H9 (cell line): ENCODE data around the gene IDUA. TPM values are rescaled to one million over a fixed set of nuclear protein-coding genes. Genes with fewer than 3 reads are reported as not detected.
"Not testable (repeated sequence)": the region's sequence is repeated elsewhere in the genome, so short reads cannot be mapped to it uniquely, and the experiment has no call there.

ENCODE experiments used
- DNase-seq: peaks from one replicate; pipeline ENCODE4 v3.0.0-alpha.2; 2017
- H2AFZ ChIP-seq: one replicate; pipeline ENCODE4 v1.6.1; 2013; ENCODE audit warnings: mild to moderate bottlenecking, low read length, control low read depth, moderate library complexity
- H2AK5ac ChIP-seq: 2 replicates; pipeline ENCODE4 v1.6.1; 2013; ENCODE audit warnings: low read length, control low read depth, mixed read lengths; ENCODE audit not compliant: insufficient read length
- H2BK120ac ChIP-seq: one replicate; pipeline ENCODE4 v1.6.1; 2013; ENCODE audit warnings: low read depth, mild to moderate bottlenecking, low read length, control low read depth, inconsistent platforms; ENCODE audit not compliant: poor library complexity, severe bottlenecking
- H2BK12ac ChIP-seq: 2 replicates; pipeline ENCODE4 v1.6.1; 2013; ENCODE audit warnings: low read length, control low read depth, mixed read lengths, low read depth; ENCODE audit not compliant: insufficient read length
- H2BK15ac ChIP-seq: 2 replicates; pipeline ENCODE4 v1.6.1; 2013; ENCODE audit warnings: low read depth, low read length, control low read depth
- H2BK20ac ChIP-seq: one replicate; pipeline ENCODE4 v1.6.1; 2013; ENCODE audit warnings: low read depth, mild to moderate bottlenecking, low read length, control low read depth, inconsistent platforms; ENCODE audit not compliant: poor library complexity, severe bottlenecking
- H2BK5ac ChIP-seq: 2 replicates; pipeline ENCODE4 v1.6.1; 2013; ENCODE audit warnings: low read length, control low read depth, mixed read lengths; ENCODE audit not compliant: insufficient read length
- H3K14ac ChIP-seq: 2 replicates; pipeline ENCODE4 v1.6.1; 2013; ENCODE audit warnings: low read length, control low read depth; ENCODE audit not compliant: insufficient read depth
- H3K18ac ChIP-seq: 2 replicates; pipeline ENCODE4 v1.6.1; 2013; ENCODE audit warnings: low read depth, mild to moderate bottlenecking, mixed read lengths, low read length, control low read depth; ENCODE audit not compliant: insufficient read length
- H3K23ac ChIP-seq: 2 replicates; pipeline ENCODE4 v1.6.1; 2013; ENCODE audit warnings: low read length, control low read depth, mixed read lengths, low read depth; ENCODE audit not compliant: insufficient read length
- H3K23me2 ChIP-seq: 2 replicates; pipeline ENCODE4 v1.6.1; 2013; ENCODE audit warnings: low read depth, mild to moderate bottlenecking, mixed read lengths, low read length, control low read depth; ENCODE audit not compliant: insufficient read length, poor library complexity, severe bottlenecking
- H3K27ac ChIP-seq: 2 replicates; pipeline ENCODE4 v1.5.1; 2013; ENCODE audit warnings: low read length, control low read depth, mixed read lengths, low read depth; ENCODE audit not compliant: insufficient read length
- H3K27me3 ChIP-seq: 2 replicates; pipeline ENCODE4 v1.6.1; 2013; ENCODE audit warnings: low read length, control low read depth, inconsistent platforms; ENCODE audit not compliant: insufficient read depth
- H3K4ac ChIP-seq: 2 replicates; pipeline ENCODE4 v1.6.1; 2013; ENCODE audit warnings: low read depth, mild to moderate bottlenecking, control low read depth, inconsistent platforms, low read length, moderate library complexity
- H3K4me1 ChIP-seq: 2 replicates; pipeline ENCODE4 v1.6.1; 2013; ENCODE audit warnings: low read length, control low read depth, inconsistent platforms; ENCODE audit not compliant: insufficient read depth
- H3K4me2 ChIP-seq: 2 replicates; pipeline ENCODE4 v1.6.1; 2013; ENCODE audit warnings: low read length, control low read depth, mixed read lengths; ENCODE audit not compliant: insufficient read length, insufficient read depth
- H3K56ac ChIP-seq: 2 replicates; pipeline ENCODE4 v1.6.1; 2013; ENCODE audit warnings: low read depth, mild to moderate bottlenecking, mixed read lengths, low read length, control low read depth; ENCODE audit not compliant: insufficient read length
- H3K79me1 ChIP-seq: 2 replicates; pipeline ENCODE4 v1.6.1; 2013; ENCODE audit warnings: low read depth, mild to moderate bottlenecking, moderate library complexity, low read length, control low read depth, inconsistent platforms; ENCODE audit not compliant: insufficient read depth, poor library complexity, severe bottlenecking
- H3K79me2 ChIP-seq: 2 replicates; pipeline ENCODE4 v1.6.1; 2013; ENCODE audit warnings: low read length, control low read depth, inconsistent platforms; ENCODE audit not compliant: insufficient read depth
- H3K9ac ChIP-seq: 2 replicates; pipeline ENCODE4 v1.6.1; 2013; ENCODE audit warnings: low read length, control low read depth, mixed read lengths; ENCODE audit not compliant: insufficient read length; ENCODE audit errors: extremely low read depth
- H3K9me3 ChIP-seq: one replicate; pipeline ENCODE4 v1.6.1; 2013; ENCODE audit warnings: low read depth, low read length, inconsistent platforms; ENCODE audit not compliant: control insufficient read depth
- H3T11ph ChIP-seq: one replicate; pipeline ENCODE4 v1.6.1; 2013; ENCODE audit warnings: mild to moderate bottlenecking, low read length, control low read depth, inconsistent platforms
- H4K20me1 ChIP-seq: one replicate; pipeline ENCODE4 v1.6.1; 2013; ENCODE audit not compliant: control insufficient read depth, insufficient read length, insufficient read depth
- H4K5ac ChIP-seq: 2 replicates; pipeline ENCODE4 v1.6.1; 2013; ENCODE audit warnings: low read depth, mild to moderate bottlenecking, mixed read lengths, low read length, control low read depth; ENCODE audit not compliant: insufficient read length
- H4K8ac ChIP-seq: replicated peaks from 2 replicates; pipeline ENCODE4 v1.6.1; 2013; ENCODE audit warnings: low read length, control low read depth, mixed read lengths, low read depth; ENCODE audit not compliant: insufficient read length
- H4K91ac ChIP-seq: 2 replicates; pipeline ENCODE4 v1.6.1; 2013; ENCODE audit warnings: low read depth, mild to moderate bottlenecking, moderate library complexity, mixed read lengths, low read length, control low read depth; ENCODE audit not compliant: insufficient read length
- H3K27ac Mint-ChIP-seq, 3 experiments: 2 replicates in 2 of 3; 3 replicates in 1 of 3; pipeline ENCODE4 v1.8.0; 2020 to 2021; ENCODE audit warnings: mixed read lengths in 3 of 3, mild to moderate bottlenecking in 1 of 3, moderate library complexity in 1 of 3
- H3K27me3 Mint-ChIP-seq: 2 replicates; pipeline ENCODE4 v1.8.0; 2021; ENCODE audit warnings: low read depth, mild to moderate bottlenecking, moderate library complexity, mixed read lengths
- H3K36me3 Mint-ChIP-seq, 3 experiments: 2 replicates in 2 of 3; 3 replicates in 1 of 3; pipeline ENCODE4 v1.8.0; 2020 to 2021; ENCODE audit warnings: low read depth in 3 of 3, mixed read lengths in 3 of 3; ENCODE audit not compliant: insufficient read depth in 1 of 3
- H3K4me1 Mint-ChIP-seq, 2 experiments: 2 replicates each; pipeline ENCODE4 v1.8.0; 2020; ENCODE audit warnings: mixed read lengths in 2 of 2
- H3K4me3 Mint-ChIP-seq, 2 experiments: 2 replicates in 1 of 2; 3 replicates in 1 of 2; pipeline ENCODE4 v1.8.0; 2020 to 2021; ENCODE audit warnings: mild to moderate bottlenecking in 2 of 2, mixed read lengths in 2 of 2, moderate library complexity in 1 of 2
- H3K9me3 Mint-ChIP-seq, 2 experiments: 2 replicates in 1 of 2; 3 replicates in 1 of 2; pipeline ENCODE4 v1.8.0; 2020; ENCODE audit warnings: mild to moderate bottlenecking in 2 of 2, mixed read lengths in 2 of 2, moderate library complexity in 1 of 2
- CTCF ChIP-seq: fragments of 200-600 bp; sonication (generic); conservative IDR thresholded peaks from 3 replicates; pipeline ENCODE4 v1.8.0; 2021; ENCODE audit warnings: antibody characterized with exemption, mild to moderate bottlenecking
- WGBS: extraction: QIAGEN DNeasy Blood & Tissue Kit; methylation state at CpG from one replicate; pipeline ENCODE4 v1.1.7; 2013; ENCODE audit warnings: missing lambda C conversion rate, low lambda C conversion rate, mixed read lengths; ENCODE audit not compliant: insufficient read length; ENCODE audit errors: extremely low coverage; 5-methylcytosine and 5-hydroxymethylcytosine counted together
- total RNA-seq: library from RNA; stranded (reverse); gene quantifications from 2 replicates; pipeline ENCODE4 v1.2.1, GENCODE V29; 2021

The IDUA gene
- total RNA-seq, 1 experiment from 2014 or later = 14.5 TPM

- no peak overlapping the region for H3K14ac ChIP-seq
- no peak overlapping the region for H4K91ac ChIP-seq
- no peaks in the 10 kb centered on the region; the same call in 1 of the 2 replicates for H3K27me3 ChIP-seq
- H3T11ph ChIP-seq = no peak overlapping the region
- DNase-seq = peak; percentile 21
- Mint-ChIP-seq H3K9me3 (peaks cover 0 to 5% of the 10 kb centered on the region in 2 experiments; a peak in 2 of 5 replicates), H3K27ac (no peak overlapping the region), H3K36me3 (no peaks in the 10 kb centered on the region; a peak in 1 of 7 replicates), H3K4me1 (peaks cover 5 to 10% of the 10 kb centered on the region in 2 experiments; a peak in 2 of 4 replicates), H3K27me3 (peaks cover 77% of the 10 kb centered on the region), H3K4me3 (no peak overlapping the region)
- no peaks in the 10 kb centered on the region for H3K79me2 ChIP-seq
- no peaks in the 10 kb centered on the region for H3K9me3 ChIP-seq
- H3K4ac ChIP-seq = no peak overlapping the region
- H3K27ac ChIP-seq = no peak overlapping the region
- no peak overlapping the region for H2BK20ac ChIP-seq
- no peak overlapping the region for H2BK12ac ChIP-seq
- WGBS = no CpG with 5 or more reads among the region's 24 CpGs
- no peak overlapping the region for H2BK15ac ChIP-seq
- H3K23ac ChIP-seq = no peak overlapping the region
- H4K8ac ChIP-seq = no peak overlapping the region
- no peak overlapping the region for H2AFZ ChIP-seq
- H2BK120ac ChIP-seq = no peak overlapping the region
- H4K5ac ChIP-seq = no peak overlapping the region
- no peak overlapping the region for H2AK5ac ChIP-seq
- TF ChIP-seq CTCF = no peak
- H2BK5ac ChIP-seq = no peak overlapping the region
- H3K23me2 ChIP-seq = no peaks in the 10 kb centered on the region
- no peak overlapping the region for H3K4me2 ChIP-seq
- no peaks in the 10 kb centered on the region for H3K4me1 ChIP-seq
- H3K79me1 ChIP-seq = no peaks in the 10 kb centered on the region
- no peak overlapping the region for H3K9ac ChIP-seq
- H4K20me1 ChIP-seq = no peaks in the 10 kb centered on the region
- no peak overlapping the region for H3K18ac ChIP-seq
- no peak overlapping the region for H3K56ac ChIP-seq
Measured at GRCh38 chr4:1053080-1053661, 66.3 kb downstream of the IDUA start.

- not testable (repeated sequence) for H3K4me3 Mint-ChIP-seq
- H3K27me3 Mint-ChIP-seq = peaks cover 81% of the 10 kb centered on the region
Measured at GRCh38 chr4:1053891-1054290, 67.0 kb downstream of the IDUA start.

More at GRCh38 chr4:1053891-1054290, 67.0 kb downstream of the IDUA start:
- H3K56ac ChIP-seq, H3K79me2 ChIP-seq, H2BK20ac ChIP-seq, H3K27ac ChIP-seq, H3K4me1 ChIP-seq, H2BK120ac ChIP-seq, H4K5ac ChIP-seq, H3K9ac ChIP-seq, H4K20me1 ChIP-seq, H3K4me1 Mint-ChIP-seq, H3K9me3 Mint-ChIP-seq, H3T11ph ChIP-seq, H3K23me2 ChIP-seq, H4K91ac ChIP-seq, H3K27me3 ChIP-seq, H3K36me3 Mint-ChIP-seq, H3K79me1 ChIP-seq, H2AK5ac ChIP-seq, H2BK12ac ChIP-seq, H3K18ac ChIP-seq, H3K27ac Mint-ChIP-seq, H3K14ac ChIP-seq, H3K9me3 ChIP-seq, H2BK5ac ChIP-seq, H2BK15ac ChIP-seq, H3K23ac ChIP-seq, H3K4me2 ChIP-seq, H2AFZ ChIP-seq, H3K4ac ChIP-seq, H4K8ac ChIP-seq, DNase-seq: not testable (repeated sequence)
- no CpG with 5 or more reads among the region's 7 CpGs for WGBS
